A549 treated with RU486 at 1 μM for 4 hours (cell line): Measurements from ENCODE around the gene KCNG1. TPM values are rescaled to one million over a fixed set of nuclear protein-coding genes. Genes with fewer than 3 reads are reported as not detected.

Experiments
- total RNA-seq: library from RNA; stranded (reverse); fragments of 200-300 nt; extraction: Qiagen RNA extraction; gene quantifications from 5 replicates; pipeline ENCODE4 v1.2.3, GENCODE V29; 2022; ENCODE audit warnings: low read depth

The KCNG1 gene
- total RNA-seq: 13.9 to 24.3 TPM (median 18.1 TPM) in 5 replicates

GRCh38 chr20:51022803-51023616, at the start of gene KCNG1:
KCNG1 (minus strand) TSS chr20:51023107; CDS start chr20:51010338, 12,769 bp downstream.

GRCh38 chr20:50958615-50959542, 64.0 kb downstream of the KCNG1 start, which contains the start of gene MOCS3:
MOCS3 (plus strand) TSS chr20:50958818; CDS start chr20:50958843, 25 bp downstream.

GRCh38 chr20:50957798-50958614, 64.9 kb downstream of the KCNG1 start, which contains the start of gene DPM1:
DPM1 (minus strand) TSS chr20:50958532; CDS start chr20:50958523, 9 bp downstream.

Other genes starting within 250 kb of the KCNG1 start
- gene BCAS4, start 228.0 kb downstream of the KCNG1 start, total RNA-seq: 28.7 to 33.6 TPM (median 31.2 TPM) in 5 replicates
- gene ADNP, start 91.7 kb downstream of the KCNG1 start, total RNA-seq: 41.2 to 51.1 TPM (median 43.7 TPM) in 5 replicates
- gene DPM1, start 64.6 kb downstream of the KCNG1 start, total RNA-seq: 57.9 to 107 TPM (median 75.7 TPM) in 5 replicates
- gene MOCS3, start 64.3 kb downstream of the KCNG1 start, total RNA-seq: 4.8 to 6.5 TPM (median 5.8 TPM) in 5 replicates